ENCODE results near the gene LTB4R2.

Gene LTB4R2

DNA sequence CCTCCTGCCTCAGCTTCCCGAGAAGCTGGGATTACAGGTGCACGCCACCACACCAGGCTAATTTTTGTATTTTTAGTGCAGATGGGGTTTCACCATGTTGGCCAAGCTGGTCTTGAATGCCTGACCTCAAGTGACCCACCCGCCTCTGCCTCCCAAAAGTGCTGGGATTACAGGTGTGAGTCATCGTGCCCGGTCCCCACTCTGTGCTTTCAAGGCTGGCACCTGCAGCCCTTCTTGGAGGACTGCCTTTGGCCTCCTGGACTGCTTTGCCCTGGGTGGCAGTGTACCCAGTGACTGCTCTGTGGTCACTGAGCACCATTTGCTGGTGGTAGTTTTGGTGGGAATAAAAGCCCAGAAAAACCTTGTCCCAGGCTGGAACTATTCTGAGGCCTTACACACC, 22.9 kb upstream of the LTB4R2 start:
- Histone ChIP-seq H3K4me1 (ENCODE audit: control insufficient read depth, insufficient read depth, low read length) (no peaks in the 10 kb centered on the region), H3K27ac (ENCODE audit: extremely low read depth, low read depth, low read length) (no peak overlapping the region), H3K4me3 (ENCODE audit: low read depth, low read length) (no peak overlapping the region), H3K36me3 (ENCODE audit: control insufficient read depth in 2 of 2, insufficient read depth in 1 of 2, low read length in 2 of 2) (peaks cover 0 to 28% of the 10 kb centered on the region in 2 experiments; a peak in 1 of 3 replicates), H3K9me3 (ENCODE audit: control insufficient read depth, insufficient read depth, low read depth, low read length) (no peaks in the 10 kb centered on the region)
- CTCF ChIA-PET, result interaction anchor here (1.0 to 1.2 kb wide), 2 partner anchors 10 to 44 kb away, joined by 4 read pairs; no protein-coding TSS in a partner anchor
- TF ChIP-seq, protein P1, sequence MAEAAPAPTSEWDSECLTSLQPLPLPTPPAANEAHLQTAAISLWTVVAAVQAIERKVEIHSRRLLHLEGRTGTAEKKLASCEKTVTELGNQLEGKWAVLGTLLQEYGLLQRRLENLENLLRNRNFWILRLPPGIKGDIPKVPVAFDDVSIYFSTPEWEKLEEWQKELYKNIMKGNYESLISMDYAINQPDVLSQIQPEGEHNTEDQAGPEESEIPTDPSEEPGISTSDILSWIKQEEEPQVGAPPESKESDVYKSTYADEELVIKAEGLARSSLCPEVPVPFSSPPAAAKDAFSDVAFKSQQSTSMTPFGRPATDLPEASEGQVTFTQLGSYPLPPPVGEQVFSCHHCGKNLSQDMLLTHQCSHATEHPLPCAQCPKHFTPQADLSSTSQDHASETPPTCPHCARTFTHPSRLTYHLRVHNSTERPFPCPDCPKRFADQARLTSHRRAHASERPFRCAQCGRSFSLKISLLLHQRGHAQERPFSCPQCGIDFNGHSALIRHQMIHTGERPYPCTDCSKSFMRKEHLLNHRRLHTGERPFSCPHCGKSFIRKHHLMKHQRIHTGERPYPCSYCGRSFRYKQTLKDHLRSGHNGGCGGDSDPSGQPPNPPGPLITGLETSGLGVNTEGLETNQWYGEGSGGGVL (tag by site-specific recombination; IDR thresholded peaks at IDR 0.05), result no peak
- TF ChIP-seq, protein P2, sequence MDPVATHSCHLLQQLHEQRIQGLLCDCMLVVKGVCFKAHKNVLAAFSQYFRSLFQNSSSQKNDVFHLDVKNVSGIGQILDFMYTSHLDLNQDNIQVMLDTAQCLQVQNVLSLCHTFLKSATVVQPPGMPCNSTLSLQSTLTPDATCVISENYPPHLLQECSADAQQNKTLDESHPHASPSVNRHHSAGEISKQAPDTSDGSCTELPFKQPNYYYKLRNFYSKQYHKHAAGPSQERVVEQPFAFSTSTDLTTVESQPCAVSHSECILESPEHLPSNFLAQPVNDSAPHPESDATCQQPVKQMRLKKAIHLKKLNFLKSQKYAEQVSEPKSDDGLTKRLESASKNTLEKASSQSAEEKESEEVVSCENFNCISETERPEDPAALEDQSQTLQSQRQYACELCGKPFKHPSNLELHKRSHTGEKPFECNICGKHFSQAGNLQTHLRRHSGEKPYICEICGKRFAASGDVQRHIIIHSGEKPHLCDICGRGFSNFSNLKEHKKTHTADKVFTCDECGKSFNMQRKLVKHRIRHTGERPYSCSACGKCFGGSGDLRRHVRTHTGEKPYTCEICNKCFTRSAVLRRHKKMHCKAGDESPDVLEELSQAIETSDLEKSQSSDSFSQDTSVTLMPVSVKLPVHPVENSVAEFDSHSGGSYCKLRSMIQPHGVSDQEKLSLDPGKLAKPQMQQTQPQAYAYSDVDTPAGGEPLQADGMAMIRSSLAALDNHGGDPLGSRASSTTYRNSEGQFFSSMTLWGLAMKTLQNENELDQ (tag by site-specific recombination; IDR thresholded peaks at IDR 0.05; ENCODE audit: low read depth), result no peak
- no peak for TF ChIP-seq ZNF239 (tag by site-specific recombination; IDR thresholded peaks at IDR 0.05)
- TF ChIP-seq, protein P3, sequence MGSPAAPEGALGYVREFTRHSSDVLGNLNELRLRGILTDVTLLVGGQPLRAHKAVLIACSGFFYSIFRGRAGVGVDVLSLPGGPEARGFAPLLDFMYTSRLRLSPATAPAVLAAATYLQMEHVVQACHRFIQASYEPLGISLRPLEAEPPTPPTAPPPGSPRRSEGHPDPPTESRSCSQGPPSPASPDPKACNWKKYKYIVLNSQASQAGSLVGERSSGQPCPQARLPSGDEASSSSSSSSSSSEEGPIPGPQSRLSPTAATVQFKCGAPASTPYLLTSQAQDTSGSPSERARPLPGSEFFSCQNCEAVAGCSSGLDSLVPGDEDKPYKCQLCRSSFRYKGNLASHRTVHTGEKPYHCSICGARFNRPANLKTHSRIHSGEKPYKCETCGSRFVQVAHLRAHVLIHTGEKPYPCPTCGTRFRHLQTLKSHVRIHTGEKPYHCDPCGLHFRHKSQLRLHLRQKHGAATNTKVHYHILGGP (tag by site-specific recombination; IDR thresholded peaks at IDR 0.05), result no peak
- TF ChIP-seq GLIS2 (tag by site-specific recombination; IDR thresholded peaks at IDR 0.05), result no peak
- TF ChIP-seq ZNF530 (tag by site-specific recombination; IDR thresholded peaks at IDR 0.05; ENCODE audit: low read depth), result no peak
- TF ChIP-seq KLF8 (tag by site-specific recombination; IDR thresholded peaks at IDR 0.05), result no peak
- no peak for TF ChIP-seq YY2 (tag by site-specific recombination; IDR thresholded peaks at IDR 0.05)
- TF ChIP-seq ZNF394 (tag by site-specific recombination; IDR thresholded peaks at IDR 0.05; ENCODE audit: borderline replicate concordance), result no peak
- TF ChIP-seq, protein P4, sequence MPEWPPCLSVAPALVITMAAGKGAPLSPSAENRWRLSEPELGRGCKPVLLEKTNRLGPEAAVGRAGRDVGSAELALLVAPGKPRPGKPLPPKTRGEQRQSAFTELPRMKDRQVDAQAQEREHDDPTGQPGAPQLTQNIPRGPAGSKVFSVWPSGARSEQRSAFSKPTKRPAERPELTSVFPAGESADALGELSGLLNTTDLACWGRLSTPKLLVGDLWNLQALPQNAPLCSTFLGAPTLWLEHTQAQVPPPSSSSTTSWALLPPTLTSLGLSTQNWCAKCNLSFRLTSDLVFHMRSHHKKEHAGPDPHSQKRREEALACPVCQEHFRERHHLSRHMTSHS (tag by site-specific recombination; IDR thresholded peaks at IDR 0.05), result no peak
- TF ChIP-seq, protein P5, sequence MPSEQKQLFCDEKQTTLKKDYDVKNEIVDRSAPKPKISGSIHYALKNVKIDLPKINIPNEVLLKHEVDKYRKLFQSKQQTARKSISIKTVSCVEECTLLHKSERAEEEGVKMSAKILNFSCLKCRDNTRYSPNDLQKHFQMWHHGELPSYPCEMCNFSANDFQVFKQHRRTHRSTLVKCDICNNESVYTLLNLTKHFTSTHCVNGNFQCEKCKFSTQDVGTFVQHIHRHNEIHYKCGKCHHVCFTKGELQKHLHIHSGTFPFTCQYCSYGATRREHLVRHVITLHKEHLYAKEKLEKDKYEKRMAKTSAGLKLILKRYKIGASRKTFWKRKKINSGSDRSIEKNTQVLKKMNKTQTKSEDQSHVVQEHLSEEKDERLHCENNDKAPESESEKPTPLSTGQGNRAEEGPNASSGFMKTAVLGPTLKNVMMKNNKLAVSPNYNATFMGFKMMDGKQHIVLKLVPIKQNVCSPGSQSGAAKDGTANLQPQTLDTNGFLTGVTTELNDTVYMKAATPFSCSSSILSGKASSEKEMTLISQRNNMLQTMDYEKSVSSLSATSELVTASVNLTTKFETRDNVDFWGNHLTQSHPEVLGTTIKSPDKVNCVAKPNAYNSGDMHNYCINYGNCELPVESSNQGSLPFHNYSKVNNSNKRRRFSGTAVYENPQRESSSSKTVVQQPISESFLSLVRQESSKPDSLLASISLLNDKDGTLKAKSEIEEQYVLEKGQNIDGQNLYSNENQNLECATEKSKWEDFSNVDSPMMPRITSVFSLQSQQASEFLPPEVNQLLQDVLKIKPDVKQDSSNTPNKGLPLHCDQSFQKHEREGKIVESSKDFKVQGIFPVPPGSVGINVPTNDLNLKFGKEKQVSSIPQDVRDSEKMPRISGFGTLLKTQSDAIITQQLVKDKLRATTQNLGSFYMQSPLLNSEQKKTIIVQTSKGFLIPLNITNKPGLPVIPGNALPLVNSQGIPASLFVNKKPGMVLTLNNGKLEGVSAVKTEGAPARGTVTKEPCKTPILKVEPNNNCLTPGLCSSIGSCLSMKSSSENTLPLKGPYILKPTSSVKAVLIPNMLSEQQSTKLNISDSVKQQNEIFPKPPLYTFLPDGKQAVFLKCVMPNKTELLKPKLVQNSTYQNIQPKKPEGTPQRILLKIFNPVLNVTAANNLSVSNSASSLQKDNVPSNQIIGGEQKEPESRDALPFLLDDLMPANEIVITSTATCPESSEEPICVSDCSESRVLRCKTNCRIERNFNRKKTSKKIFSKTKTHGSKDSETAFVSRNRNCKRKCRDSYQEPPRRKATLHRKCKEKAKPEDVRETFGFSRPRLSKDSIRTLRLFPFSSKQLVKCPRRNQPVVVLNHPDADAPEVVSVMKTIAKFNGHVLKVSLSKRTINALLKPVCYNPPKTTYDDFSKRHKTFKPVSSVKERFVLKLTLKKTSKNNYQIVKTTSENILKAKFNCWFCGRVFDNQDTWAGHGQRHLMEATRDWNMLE (tag by site-specific recombination; conservative IDR thresholded peaks at IDR 0.05; ENCODE audit: low read depth), result no peak
- no peak for TF ChIP-seq ZNF292 (tag by site-specific recombination; IDR thresholded peaks at IDR 0.05; ENCODE audit: borderline replicate concordance, low read depth)
- POLR2A ChIA-PET, result no interaction called here
